GM12874 (cell line): ENCODE measurements around the gene ZAR1.

Experiments used
- CTCF ChIP-seq: IDR thresholded peaks from 2 replicates; pipeline ENCODE4 v1.5.1; 2011; ENCODE audit warnings: low read depth, mild to moderate bottlenecking, control low read depth, low read length, moderate library complexity; ENCODE audit not compliant: insufficient read depth

Gene ZAR1

DNA sequence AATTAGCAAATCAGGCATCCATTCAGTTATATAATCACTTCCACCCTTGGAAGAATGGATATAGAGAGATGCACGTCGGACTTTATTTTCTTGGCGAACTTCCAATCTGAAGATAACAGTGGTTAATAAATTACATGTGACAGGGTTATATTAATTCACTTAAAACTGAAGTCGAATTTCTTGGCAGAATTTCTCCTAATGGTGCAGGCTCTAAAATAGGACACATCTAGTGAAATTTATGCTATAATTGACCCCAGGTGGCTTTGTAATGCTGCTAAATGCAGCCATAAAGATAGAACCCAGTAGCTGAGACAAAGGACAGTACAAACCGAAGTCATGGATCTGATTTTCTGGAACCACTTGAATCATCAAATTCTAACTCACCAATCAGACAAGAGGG lies 27.7 kb upstream of the ZAR1 start:
- no peak for TF ChIP-seq CTCF

- no peak for TF ChIP-seq CTCF
Observed at GRCh38 chr4:48467442-48467841, 22.6 kb upstream of the ZAR1 start.

- no peak for TF ChIP-seq CTCF
Observed at GRCh38 chr4:48467891-48468290, 22.2 kb upstream of the ZAR1 start.

- no peak for TF ChIP-seq CTCF
Observed at GRCh38 chr4:48470137-48470536, 19.9 kb upstream of the ZAR1 start.

DNA sequence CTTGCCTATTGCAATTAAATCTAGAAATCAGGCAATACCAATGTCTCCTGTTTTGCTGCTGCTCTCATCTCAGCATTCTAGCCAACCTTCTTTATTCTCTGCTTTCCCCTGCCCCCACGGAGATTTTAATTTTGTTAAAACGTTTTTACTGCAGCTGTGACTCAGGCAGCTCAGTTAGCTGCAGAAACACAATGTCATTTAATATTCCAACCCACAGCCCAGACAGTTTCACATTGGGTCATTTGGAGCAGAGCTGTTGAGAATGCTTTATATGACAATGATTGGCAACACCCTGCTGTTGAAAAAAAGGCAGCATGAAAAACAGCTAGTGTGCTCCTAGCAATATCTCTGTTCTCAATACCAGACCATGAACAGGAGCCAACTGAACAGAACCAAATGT lies 19.5 kb upstream of the ZAR1 start:
- no peak for TF ChIP-seq CTCF

- TF ChIP-seq CTCF: no peak
Observed at GRCh38 chr4:48472794-48473193, 17.3 kb upstream of the ZAR1 start.

GRCh38 chr4:48475770-48476169 lies 14.3 kb upstream of the ZAR1 start:
- TF ChIP-seq CTCF: no peak

DNA sequence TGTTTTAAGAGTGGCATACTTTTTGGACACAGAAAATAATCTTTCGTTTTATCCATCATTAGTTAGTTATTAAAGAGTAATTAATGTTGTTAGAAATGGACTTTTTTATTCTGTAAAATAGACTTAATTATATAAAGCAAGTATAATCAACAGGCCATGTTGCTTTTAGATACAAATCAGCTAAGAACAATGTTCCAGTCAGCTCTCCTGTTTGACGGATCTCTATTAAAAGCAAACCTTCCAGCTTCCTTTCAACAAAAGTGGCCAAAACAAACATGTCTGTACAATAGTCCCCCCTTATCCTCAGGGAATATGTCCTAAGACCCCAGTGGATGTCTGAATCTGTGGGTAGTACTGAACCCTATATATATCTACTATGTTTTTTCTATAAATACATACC lies 11.8 kb upstream of the ZAR1 start:
- no peak for TF ChIP-seq CTCF
